ES-I3 (cell line): ENCODE measurements around the gene TPST1.
"Not testable (repeated sequence)": the region's sequence is repeated elsewhere in the genome, so short reads cannot be mapped to it uniquely, and the experiment has no call there.

Experiments used
- H3K36me3 ChIP-seq: 2 replicates; pipeline ENCODE4 v1.6.1; 2013; ENCODE audit warnings: mild to moderate bottlenecking, low read length, control low read depth, moderate library complexity; ENCODE audit not compliant: insufficient read depth
- H3K4me1 ChIP-seq: 2 replicates; pipeline ENCODE4 v1.6.1; 2013; ENCODE audit warnings: mild to moderate bottlenecking, control low read depth, low read length; ENCODE audit not compliant: insufficient read depth
- H3K9ac ChIP-seq: 2 replicates; pipeline ENCODE4 v1.6.1; 2013; ENCODE audit warnings: low read depth, mild to moderate bottlenecking, low read length, moderate library complexity
- H3K9me3 ChIP-seq: 2 replicates; pipeline ENCODE4 v1.6.1; 2013; ENCODE audit warnings: mild to moderate bottlenecking, low read length, moderate library complexity; ENCODE audit not compliant: control insufficient read depth, insufficient read depth

TPST1 gene

DNA sequence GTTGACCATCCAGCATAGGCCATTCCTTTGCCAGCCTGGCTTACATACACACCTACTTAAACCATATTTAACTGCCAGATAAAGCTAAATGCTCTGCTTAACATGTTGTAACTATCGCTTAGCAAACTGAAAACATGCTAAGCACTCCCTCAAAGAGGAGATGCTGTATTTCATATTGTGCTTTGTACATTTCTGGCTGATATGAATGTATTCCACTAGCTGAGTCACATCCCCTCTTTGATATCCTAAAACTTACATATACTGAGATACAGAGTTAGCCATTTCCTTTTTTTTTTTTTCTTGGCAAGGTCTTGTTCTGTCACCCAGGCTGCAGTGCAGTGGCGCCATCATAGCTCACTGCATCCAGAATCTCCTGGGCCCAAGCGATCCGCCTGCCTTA is 99.4 kb downstream of the TPST1 start:
- Histone ChIP-seq H3K9me3 (no peaks in the 10 kb centered on the region), H3K36me3 (no peaks in the 10 kb centered on the region), H3K9ac (no peak overlapping the region), H3K4me1 (no peaks in the 10 kb centered on the region; the same call in 1 of the 2 replicates)

DNA sequence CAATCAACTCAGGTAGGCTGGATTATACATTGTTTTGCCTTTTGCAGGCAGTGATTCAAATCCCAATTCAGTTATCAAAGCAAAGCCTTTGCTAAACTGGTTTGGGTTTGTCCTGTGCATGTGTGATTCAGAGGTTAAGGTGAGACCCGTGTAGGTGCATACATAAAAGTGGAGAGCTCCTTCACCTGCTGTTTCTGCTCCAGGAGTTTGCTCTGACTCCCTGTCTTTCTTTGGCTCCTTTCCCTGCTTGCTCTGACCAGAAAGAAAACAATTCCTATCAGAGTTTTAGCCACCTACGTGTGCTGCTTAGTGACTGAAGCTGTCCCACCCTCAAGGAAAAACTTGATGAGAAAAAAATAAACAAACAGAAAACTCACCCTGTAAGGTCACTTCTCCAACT is 101.1 kb downstream of the TPST1 start:
- Histone ChIP-seq H3K9me3 (no peaks in the 10 kb centered on the region), H3K36me3 (no peaks in the 10 kb centered on the region), H3K4me1 (no peaks in the 10 kb centered on the region; the same call in 1 of the 2 replicates), H3K9ac (no peak overlapping the region)

- Histone ChIP-seq H3K4me1 (no peaks in the 10 kb centered on the region; the same call in 1 of the 2 replicates), H3K36me3 (no peaks in the 10 kb centered on the region), H3K9ac (no peak overlapping the region), H3K9me3 (no peaks in the 10 kb centered on the region)
Measured at GRCh38 chr7:66307591-66308215, 102.6 kb downstream of the TPST1 start.

GRCh38 chr7:66308411-66308810 is 103.3 kb downstream of the TPST1 start:
- H3K36me3 ChIP-seq: no peaks in the 10 kb centered on the region
- H3K9me3 ChIP-seq: no peaks in the 10 kb centered on the region
- H3K9ac ChIP-seq: no peak overlapping the region
- no peaks in the 10 kb centered on the region; the same call in 1 of the 2 replicates for H3K4me1 ChIP-seq

DNA sequence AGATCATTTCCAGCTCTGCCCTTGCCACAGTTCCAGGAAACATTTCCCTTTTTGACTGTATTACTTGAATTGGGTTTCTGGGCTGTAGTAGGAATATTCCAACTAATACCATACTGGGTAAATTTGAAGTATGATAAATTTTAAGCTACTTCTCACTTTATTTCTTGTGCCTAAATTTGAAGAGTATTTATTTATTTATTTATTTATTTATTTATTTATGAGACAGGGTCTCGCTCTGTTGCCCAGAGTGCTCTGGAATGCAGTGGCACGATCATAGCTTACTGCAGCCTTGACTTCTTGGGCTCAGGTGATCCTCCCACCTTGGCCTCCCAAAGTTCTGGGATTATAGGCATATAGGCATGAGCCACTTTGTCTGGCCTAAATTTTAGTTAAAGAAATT is 105.5 kb downstream of the TPST1 start:
- Histone ChIP-seq H3K36me3 (no peaks in the 10 kb centered on the region), H3K9ac (no peak overlapping the region), H3K9me3 (no peaks in the 10 kb centered on the region), H3K4me1 (peaks cover 6% of the 10 kb centered on the region)

DNA sequence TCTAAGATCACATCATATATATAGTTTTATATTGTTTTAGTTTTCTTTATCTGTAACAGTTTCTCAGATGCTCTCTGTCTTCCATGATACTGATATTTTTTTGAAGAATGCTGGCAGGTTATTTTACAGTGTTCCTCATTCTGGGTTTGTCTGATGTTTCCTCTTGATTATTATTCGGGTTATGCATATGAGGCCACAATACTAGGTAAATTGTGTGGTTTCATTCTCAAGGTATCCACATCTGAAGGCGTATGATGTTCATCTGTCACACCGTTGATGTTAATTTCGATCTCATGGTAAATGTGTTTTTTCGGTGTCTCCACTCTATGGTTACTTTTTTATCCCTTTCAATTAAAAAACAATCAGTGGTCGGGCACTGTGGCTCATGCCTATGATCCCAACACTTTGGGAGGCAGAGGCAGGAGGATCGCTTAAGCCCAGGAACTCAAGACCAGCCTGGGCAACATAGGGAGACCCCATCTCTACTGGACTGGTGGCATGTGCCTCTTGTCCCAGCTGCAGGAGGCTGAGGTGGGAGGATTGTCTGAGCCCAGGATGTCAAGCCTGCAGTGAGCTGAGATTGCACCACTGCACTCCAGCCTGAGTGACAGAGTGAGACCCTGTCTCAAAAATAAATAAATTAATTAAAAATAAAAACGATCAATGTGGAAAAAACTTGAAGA is 108.9 kb downstream of the TPST1 start:
- Histone ChIP-seq H3K4me1 (peaks cover 6% of the 10 kb centered on the region; the same call in 1 of the 2 replicates), H3K36me3 (no peaks in the 10 kb centered on the region), H3K9me3 (no peaks in the 10 kb centered on the region), H3K9ac (no peak overlapping the region)

DNA sequence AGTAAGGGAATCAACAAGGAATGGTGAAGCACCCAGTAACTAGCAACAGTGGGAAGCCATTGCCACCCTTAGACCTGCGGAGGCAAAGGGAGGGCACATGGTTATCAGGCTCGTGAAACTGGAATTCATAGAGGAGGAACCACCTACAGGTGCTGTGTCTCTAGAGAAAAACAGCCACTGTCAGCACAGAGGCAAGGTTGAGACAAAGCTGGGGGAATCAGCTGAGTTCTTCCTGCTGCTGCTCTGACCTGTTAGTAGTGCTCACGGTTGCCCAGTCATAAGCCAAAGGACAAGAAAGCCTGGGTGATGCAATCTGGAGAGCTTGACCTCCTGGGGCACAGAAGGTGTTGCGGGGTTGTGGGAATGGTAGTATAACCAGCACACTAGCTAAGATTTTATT is 110.1 kb downstream of the TPST1 start:
- no peaks in the 10 kb centered on the region for H3K9me3 ChIP-seq
- peaks cover 6% of the 10 kb centered on the region; the same call in 1 of the 2 replicates for H3K4me1 ChIP-seq
- H3K36me3 ChIP-seq: no peaks in the 10 kb centered on the region
- no peak overlapping the region for H3K9ac ChIP-seq

- Histone ChIP-seq H3K36me3 (no peaks in the 10 kb centered on the region), H3K9me3 (peaks cover 2% of the 10 kb centered on the region), H3K4me1 (peaks cover 6% of the 10 kb centered on the region; the same call in 1 of the 2 replicates), H3K9ac (no peak overlapping the region)
Measured at GRCh38 chr7:66319407-66319979, 114.4 kb downstream of the TPST1 start.

DNA sequence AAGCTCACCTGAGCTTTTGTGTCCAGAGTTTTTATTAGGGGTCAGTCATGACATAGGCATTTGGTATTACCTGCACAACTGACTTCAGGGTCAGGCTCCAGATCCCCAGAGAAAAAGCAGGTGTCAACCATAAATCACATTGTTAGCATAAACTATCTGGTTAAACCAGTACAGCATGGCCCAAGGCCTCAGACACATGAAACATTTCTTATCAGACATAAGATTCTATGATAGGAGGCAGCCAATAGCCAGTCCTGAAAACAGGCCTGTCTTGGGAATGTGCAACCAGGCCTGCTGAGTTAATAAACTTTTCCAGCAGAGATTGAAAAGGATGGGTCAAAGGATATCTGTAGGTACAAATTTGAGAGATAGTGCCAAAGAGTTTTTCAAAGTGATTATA is 116.1 kb downstream of the TPST1 start:
- no peaks in the 10 kb centered on the region for H3K36me3 ChIP-seq
- no peaks in the 10 kb centered on the region for H3K4me1 ChIP-seq
- peaks cover 2% of the 10 kb centered on the region for H3K9me3 ChIP-seq
- H3K9ac ChIP-seq: no peak overlapping the region

DNA sequence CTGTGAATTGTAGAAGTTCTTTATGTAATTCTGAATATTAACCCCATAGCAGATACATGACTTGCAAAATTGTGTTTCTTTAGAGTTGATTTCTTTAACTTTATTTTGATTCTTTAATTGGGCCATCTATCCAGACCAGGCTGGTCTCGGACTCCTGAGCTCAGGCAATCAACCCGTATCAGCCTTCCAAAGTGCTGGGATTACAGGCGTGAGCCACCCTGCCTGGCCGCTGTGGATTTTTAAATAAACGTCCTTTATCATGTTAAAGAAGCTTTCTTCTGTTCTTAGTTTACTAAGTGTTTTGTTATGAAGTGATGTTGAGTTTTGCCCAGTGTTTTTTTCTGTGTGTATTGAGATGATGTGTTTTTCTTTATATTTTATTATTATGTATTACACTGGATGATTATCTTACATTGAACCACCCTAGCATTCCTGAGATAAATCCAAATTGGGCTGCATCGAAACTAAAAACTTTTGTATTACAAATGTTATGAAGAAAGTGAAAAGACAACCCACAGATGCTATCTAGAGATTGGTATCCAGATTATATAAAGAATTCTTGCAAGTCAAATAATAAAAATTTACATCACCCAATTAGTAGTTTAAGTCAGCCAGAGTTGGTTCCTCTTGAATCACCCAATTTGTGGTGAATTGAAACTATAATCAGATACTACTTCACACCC is 118.1 kb downstream of the TPST1 start:
- Histone ChIP-seq H3K4me1 (no peaks in the 10 kb centered on the region), H3K9me3 (peaks cover 2% of the 10 kb centered on the region), H3K9ac (no peak overlapping the region), H3K36me3 (no peaks in the 10 kb centered on the region)

DNA sequence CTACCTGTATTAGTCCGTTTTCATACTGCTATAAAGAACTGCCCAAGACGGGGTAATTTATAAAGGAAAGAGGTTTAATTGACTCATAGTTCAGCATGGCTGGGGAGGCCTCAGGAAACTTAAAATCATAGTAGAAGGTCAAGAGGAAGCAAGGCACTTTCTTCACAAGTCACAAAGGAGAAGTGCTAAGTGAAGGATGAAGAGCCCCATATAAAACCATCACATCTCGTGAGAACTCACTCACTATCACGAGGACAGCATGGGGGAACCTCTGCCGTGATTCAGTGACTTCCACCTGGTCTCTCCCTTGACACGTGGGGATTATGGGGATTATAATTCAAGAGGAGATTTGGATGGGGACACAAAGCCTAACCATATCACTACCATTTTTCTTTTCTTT is 119.9 kb downstream of the TPST1 start:
- H3K36me3 ChIP-seq, H3K9ac ChIP-seq, H3K4me1 ChIP-seq, H3K9me3 ChIP-seq: not testable (repeated sequence)

GRCh38 chr7:66326501-66327215 is 121.5 kb downstream of the TPST1 start:
- H3K9me3 ChIP-seq: peaks cover 1% of the 10 kb centered on the region; the same call in 1 of the 2 replicates
- H3K9ac ChIP-seq: no peak overlapping the region
- no peaks in the 10 kb centered on the region for H3K4me1 ChIP-seq
- H3K36me3 ChIP-seq: no peaks in the 10 kb centered on the region

DNA sequence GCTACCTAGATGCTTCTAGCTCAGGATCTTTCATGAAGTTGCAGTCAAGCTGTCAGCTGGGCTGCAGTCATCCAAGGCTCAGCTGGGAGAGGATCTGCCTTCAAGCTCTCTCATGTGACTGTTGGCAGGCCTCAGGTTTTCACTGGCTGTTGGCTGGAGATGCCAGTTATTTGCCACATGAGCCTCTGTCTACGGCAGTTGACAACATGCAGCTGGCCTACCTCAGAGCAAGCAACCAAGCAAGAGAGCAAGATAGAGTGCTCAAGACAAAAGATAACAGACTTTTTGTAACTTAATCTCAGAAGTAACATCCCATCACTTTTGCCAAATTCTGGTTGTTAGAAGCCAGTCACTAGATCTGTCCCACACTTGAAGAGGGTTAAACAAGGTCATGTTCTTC is 125.8 kb downstream of the TPST1 start:
- Histone ChIP-seq H3K4me1 (no peaks in the 10 kb centered on the region), H3K9me3 (no peaks in the 10 kb centered on the region), H3K36me3 (no peaks in the 10 kb centered on the region), H3K9ac (no peak overlapping the region)

DNA sequence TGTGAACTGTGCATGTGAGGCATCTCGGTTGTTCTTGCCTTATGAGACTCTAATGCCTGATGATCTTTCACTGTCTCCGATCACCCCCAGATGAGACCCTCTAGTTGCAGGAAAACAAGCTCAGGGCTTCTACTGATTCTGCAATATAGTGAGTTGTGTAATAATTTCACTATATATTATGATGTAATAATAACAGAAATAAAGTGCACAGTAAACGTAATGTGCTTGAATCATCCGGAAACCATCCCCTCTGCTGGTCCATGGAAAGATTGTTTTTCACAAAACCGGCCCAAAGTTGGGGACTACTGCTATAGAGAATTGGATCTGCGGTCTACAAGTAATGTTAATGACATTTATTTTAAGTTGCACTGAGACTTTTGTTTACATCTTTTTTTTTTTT is 126.7 kb downstream of the TPST1 start:
- H3K9ac ChIP-seq: no peak overlapping the region
- H3K9me3 ChIP-seq: peaks cover 2% of the 10 kb centered on the region; the same call in 1 of the 2 replicates
- H3K4me1 ChIP-seq: no peaks in the 10 kb centered on the region
- no peaks in the 10 kb centered on the region for H3K36me3 ChIP-seq
